ENCODE results near the gene DRD1. TPM values are rescaled to one million over a fixed set of nuclear protein-coding genes. Genes with fewer than 3 reads are reported as not detected.

The DRD1 gene
- total RNA-seq, 1 experiment from 2014 or later: 0.54 TPM

Other genes with a start within 250 kb of the DRD1 start
- 145 TPM for gene SFXN1, start 34.4 kb upstream of the DRD1 start, total RNA-seq (2021; ENCODE audit: unreplicated experiment)
- gene HRH2, start 213.9 kb upstream of the DRD1 start, total RNA-seq (2021; ENCODE audit: unreplicated experiment): 0.12 TPM

Measured in HCT116 (cell line).